Smooth muscle cell (in vitro differentiated cells): ENCODE results near the gene ANKRD6. TPM values are rescaled to one million over a fixed set of nuclear protein-coding genes. Genes with fewer than 3 reads are reported as not detected.

Experiments
- DNase-seq: peaks from one replicate; lab custom pipeline; 2025; ENCODE audit not compliant: unreplicated experiment; lab: John Stamatoyannopoulos, UW
- H2AFZ ChIP-seq: fragments of 200-600 bp; sonication (generic); 2 replicates; pipeline ENCODE4 v1.6.0; 2016; ENCODE audit warnings: antibody characterized with exemption, low read depth, mild to moderate bottlenecking
- H3F3A ChIP-seq: fragments of 200-600 bp; sonication (generic); 2 replicates; pipeline ENCODE4 v1.6.0; 2017; ENCODE audit warnings: antibody characterized with exemption, low read depth
- H3K27ac ChIP-seq: fragments of 200-600 bp; sonication (generic); 2 replicates; pipeline ENCODE4 v1.5.1; 2016; ENCODE audit warnings: low read depth, mild to moderate bottlenecking
- H3K27me3 ChIP-seq: fragments of 200-600 bp; sonication (generic); 2 replicates; pipeline ENCODE4 v1.6.1; 2016; ENCODE audit warnings: low read depth, mild to moderate bottlenecking
- H3K36me3 ChIP-seq: fragments of 200-600 bp; sonication (generic); 2 replicates; pipeline ENCODE4 v1.5.1; 2016; ENCODE audit warnings: low read depth
- H3K4me1 ChIP-seq: fragments of 200-600 bp; sonication (generic); 2 replicates; pipeline ENCODE4 v1.5.1; 2016; ENCODE audit warnings: low read depth
- H3K4me2 ChIP-seq: fragments of 200-600 bp; sonication (generic); 2 replicates; pipeline ENCODE4 v1.6.0; 2016; ENCODE audit warnings: mild to moderate bottlenecking
- H3K4me3 ChIP-seq: fragments of 200-600 bp; sonication (generic); 2 replicates; pipeline ENCODE4 v1.5.1; 2016; ENCODE audit warnings: mild to moderate bottlenecking
- H3K79me2 ChIP-seq: fragments of 200-600 bp; sonication (generic); 2 replicates; pipeline ENCODE4 v1.6.0; 2016; ENCODE audit warnings: low read depth, mild to moderate bottlenecking
- H3K9ac ChIP-seq: fragments of 200-600 bp; sonication (generic); 2 replicates; pipeline ENCODE4 v1.6.0; 2016; ENCODE audit warnings: low read depth
- H3K9me3 ChIP-seq: fragments of 200-600 bp; sonication (generic); replicated peaks from 2 replicates; pipeline ENCODE4 v1.5.1; 2016; ENCODE audit warnings: low read depth
- H4K20me1 ChIP-seq: fragments of 200-600 bp; sonication (generic); 2 replicates; pipeline ENCODE4 v1.6.0; 2016; ENCODE audit warnings: low read depth
- WGBS: methylation state at CpG from one replicate; pipeline ENCODE4 v1.1.7; 2016; ENCODE audit warnings: low lambda C conversion rate; 5-methylcytosine and 5-hydroxymethylcytosine counted together
- polyA plus RNA-seq: library from polyadenylated mRNA; unstranded; fragments of >200 nt; fragmentation: Nextera tagmentation; extraction: Ambion mirVana; gene quantifications from 2 replicates; pipeline ENCODE4 v1.2.1, GENCODE V29; 2016
- total RNA-seq: library from RNA; depleted of rRNA; stranded (reverse); fragments of >200 nt; gene quantifications from 2 replicates; pipeline ENCODE4 v1.2.3, GENCODE V29; 2014
- TF ChIP-seq, protein P1 (sequence below): fragments of 200-600 bp; sonication (generic); IDR thresholded peaks from 2 replicates; pipeline ENCODE4 v1.5.1; 2017; ENCODE audit warnings: borderline replicate concordance, mild to moderate bottlenecking, antibody characterized with exemption; ENCODE audit not compliant: insufficient read depth, poor library complexity, severe bottlenecking

Gene ANKRD6
- total and polyA plus RNA-seq, 2 experiments from 2014 or later = 5.2 to 10.7 TPM

DNA sequence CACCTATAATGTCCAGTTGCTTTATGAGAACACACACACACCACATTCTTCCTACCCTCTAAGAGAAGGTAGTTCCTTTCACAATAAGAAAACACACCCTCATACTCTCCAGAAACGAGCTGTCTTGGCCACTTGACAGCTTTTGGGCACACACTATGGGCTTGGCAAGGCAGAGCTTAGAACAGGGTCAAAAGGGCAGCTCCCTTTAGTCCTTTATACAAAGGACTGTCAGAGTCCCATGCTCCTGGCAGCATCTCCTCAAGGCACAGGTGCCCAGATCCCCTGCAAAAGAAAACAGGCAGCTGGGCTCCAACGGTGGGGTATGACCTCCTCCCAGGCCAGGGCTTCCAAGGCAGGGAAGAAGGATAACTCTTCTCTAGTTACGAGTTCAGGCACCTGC, 210.5 kb downstream of the ANKRD6 start:
- Histone ChIP-seq H4K20me1 (no peaks in the 10 kb centered on the region), H3K4me1 (peaks cover 7% of the 10 kb centered on the region), H3K27ac (no peak overlapping the region), H2AFZ (no peak overlapping the region), H3K36me3 (no peaks in the 10 kb centered on the region), H3K4me2 (no peak overlapping the region), H3K4me3 (no peak overlapping the region), H3K9ac (no peak overlapping the region), H3K9me3 (no peaks in the 10 kb centered on the region), H3K79me2 (no peaks in the 10 kb centered on the region), H3K27me3 (no peaks in the 10 kb centered on the region), H3F3A (no peaks in the 10 kb centered on the region)
- TF ChIP-seq, protein P1, sequence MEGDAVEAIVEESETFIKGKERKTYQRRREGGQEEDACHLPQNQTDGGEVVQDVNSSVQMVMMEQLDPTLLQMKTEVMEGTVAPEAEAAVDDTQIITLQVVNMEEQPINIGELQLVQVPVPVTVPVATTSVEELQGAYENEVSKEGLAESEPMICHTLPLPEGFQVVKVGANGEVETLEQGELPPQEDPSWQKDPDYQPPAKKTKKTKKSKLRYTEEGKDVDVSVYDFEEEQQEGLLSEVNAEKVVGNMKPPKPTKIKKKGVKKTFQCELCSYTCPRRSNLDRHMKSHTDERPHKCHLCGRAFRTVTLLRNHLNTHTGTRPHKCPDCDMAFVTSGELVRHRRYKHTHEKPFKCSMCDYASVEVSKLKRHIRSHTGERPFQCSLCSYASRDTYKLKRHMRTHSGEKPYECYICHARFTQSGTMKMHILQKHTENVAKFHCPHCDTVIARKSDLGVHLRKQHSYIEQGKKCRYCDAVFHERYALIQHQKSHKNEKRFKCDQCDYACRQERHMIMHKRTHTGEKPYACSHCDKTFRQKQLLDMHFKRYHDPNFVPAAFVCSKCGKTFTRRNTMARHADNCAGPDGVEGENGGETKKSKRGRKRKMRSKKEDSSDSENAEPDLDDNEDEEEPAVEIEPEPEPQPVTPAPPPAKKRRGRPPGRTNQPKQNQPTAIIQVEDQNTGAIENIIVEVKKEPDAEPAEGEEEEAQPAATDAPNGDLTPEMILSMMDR = no peak
- no peak for DNase-seq
- 93% methylated on average over 3 of the region's 3 CpGs for WGBS

DNA sequence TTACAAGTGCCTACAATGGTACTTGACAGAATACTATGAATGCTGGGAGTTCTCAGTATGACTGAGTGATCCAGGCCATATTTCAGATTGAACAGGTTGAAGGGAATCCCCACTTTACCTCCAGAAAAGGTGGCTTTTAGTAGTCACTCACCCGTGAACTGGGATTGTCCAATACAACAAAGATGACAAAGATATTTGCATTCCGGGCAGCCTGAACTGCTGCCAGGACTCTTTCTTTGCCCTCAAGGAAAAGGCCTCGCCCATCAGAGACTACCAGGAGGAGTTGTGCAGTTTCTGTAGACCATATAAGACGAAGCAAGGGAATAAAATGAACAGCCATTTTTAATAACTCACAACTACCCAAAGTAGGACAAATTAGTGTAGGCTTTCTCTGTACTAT, 211.9 kb downstream of the ANKRD6 start:
- no peaks in the 10 kb centered on the region for H3K9me3 ChIP-seq
- H3K4me3 ChIP-seq = no peak overlapping the region
- no peak overlapping the region for H3K4me2 ChIP-seq
- no peaks in the 10 kb centered on the region for H3K27me3 ChIP-seq
- no peaks in the 10 kb centered on the region for H3K79me2 ChIP-seq
- H3K36me3 ChIP-seq = peaks cover 3% of the 10 kb centered on the region
- no peaks in the 10 kb centered on the region for H3F3A ChIP-seq
- H3K27ac ChIP-seq = no peak overlapping the region
- WGBS = 89% methylated on average over 4 of the region's 4 CpGs
- no peaks in the 10 kb centered on the region for H4K20me1 ChIP-seq
- TF ChIP-seq, protein P1 = no peak
- DNase-seq = no peak
- no peaks in the 10 kb centered on the region for H3K4me1 ChIP-seq
- H2AFZ ChIP-seq = no peak overlapping the region
- no peak overlapping the region for H3K9ac ChIP-seq

DNA sequence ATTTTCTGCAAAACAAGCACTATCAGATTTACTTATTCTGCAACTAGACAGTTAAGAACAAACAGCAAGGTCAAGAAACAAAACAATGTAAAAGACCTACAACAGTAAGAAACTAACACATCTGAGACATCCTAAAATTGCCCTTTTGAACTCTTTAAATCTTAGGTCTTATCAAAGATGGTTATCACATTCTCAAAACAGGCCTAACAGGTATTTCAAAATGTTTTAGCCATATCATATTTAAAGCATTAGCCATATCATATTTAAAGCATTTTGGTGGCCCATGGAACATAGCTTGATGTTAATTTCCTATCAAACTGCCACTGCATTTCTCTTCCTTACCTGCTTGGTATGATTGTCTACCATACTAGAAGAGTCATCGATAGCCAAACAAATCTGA, 216.7 kb downstream of the ANKRD6 start:
- Histone ChIP-seq H2AFZ (no peak overlapping the region), H3K27me3 (no peaks in the 10 kb centered on the region), H3K4me2 (no peak overlapping the region), H3K4me1 (no peaks in the 10 kb centered on the region), H3F3A (no peaks in the 10 kb centered on the region), H3K4me3 (no peak overlapping the region), H3K9ac (no peak overlapping the region), H3K36me3 (peaks cover 12% of the 10 kb centered on the region), H3K9me3 (no peaks in the 10 kb centered on the region), H3K79me2 (no peaks in the 10 kb centered on the region), H4K20me1 (no peaks in the 10 kb centered on the region), H3K27ac (no peak overlapping the region)
- TF ChIP-seq, protein P1 = no peak
- whole genome bisulfite sequencing = 100% methylated on average over 1 of the region's 1 CpG
- DNase-seq = no peak

DNA sequence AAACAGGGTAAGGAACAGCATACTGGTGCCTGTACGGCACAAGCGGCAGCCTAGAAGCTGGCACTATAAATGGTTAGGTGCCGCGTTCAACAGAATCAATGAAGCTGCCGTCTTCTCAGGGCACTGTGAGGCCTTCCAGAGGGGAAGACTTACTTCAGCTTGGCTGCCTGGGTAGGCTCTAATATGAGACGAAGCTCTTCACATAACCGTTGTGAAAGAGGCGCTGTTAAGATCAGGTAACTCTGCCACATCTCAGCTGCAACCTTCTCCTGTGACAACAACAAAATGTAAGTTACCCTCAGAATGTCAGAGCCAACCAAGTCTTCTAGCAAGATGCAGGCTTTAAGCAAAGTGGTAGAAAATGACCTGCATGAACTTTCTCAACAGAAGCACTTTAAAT, 217.6 kb downstream of the ANKRD6 start:
- no peak for DNase-seq
- Histone ChIP-seq H3K9ac (no peak overlapping the region), H3K4me1 (no peaks in the 10 kb centered on the region), H3F3A (no peaks in the 10 kb centered on the region), H3K79me2 (no peaks in the 10 kb centered on the region), H3K27me3 (no peaks in the 10 kb centered on the region), H4K20me1 (no peaks in the 10 kb centered on the region), H2AFZ (no peak overlapping the region), H3K27ac (no peak overlapping the region), H3K4me3 (no peak overlapping the region), H3K36me3 (peaks cover 12% of the 10 kb centered on the region), H3K4me2 (no peak overlapping the region), H3K9me3 (no peaks in the 10 kb centered on the region)
- WGBS = 96% methylated on average over 8 of the region's 8 CpGs
- TF ChIP-seq, protein P1 = no peak
